Vagina (tissue), 2 donors: ENCODE results near the gene GTPBP4. TPM values are rescaled to one million over a fixed set of nuclear protein-coding genes. Genes with fewer than 3 reads are reported as not detected.
"Not testable (repeated sequence)": the region's sequence is repeated elsewhere in the genome, so short reads cannot be mapped to it uniquely, and the experiment has no call there.

Experiments
- DNase-seq, 2 donors: peaks; one replicate each; pipeline ENCODE4 v3.0.0-alpha.2; 2017; ENCODE audit errors: extremely low spot score in 2 of 2
- H3K27ac ChIP-seq: fragments of 200-600 bp; sonication (generic); one replicate; pipeline ENCODE4 v1.5.1; 2019
- H3K27me3 ChIP-seq: fragments of 200-600 bp; sonication (generic); one replicate; pipeline ENCODE4 v1.5.1; 2019
- H3K36me3 ChIP-seq, 2 donors: fragments of 200-600 bp; sonication (generic); one replicate each; pipeline ENCODE4 v1.5.1; 2017 to 2019
- H3K4me1 ChIP-seq: fragments of 200-600 bp; sonication (generic); one replicate; pipeline ENCODE4 v1.5.1; 2019
- H3K4me3 ChIP-seq, 2 donors: fragments of 200-600 bp; sonication (generic); 1 replicate in 1 of 2; 2 replicates in 1 of 2; pipeline ENCODE4 v1.5.1; 2016 to 2019
- H3K9me3 ChIP-seq: fragments of 200-600 bp; sonication (generic); one replicate; pipeline ENCODE4 v1.5.1; 2019
- CTCF ChIP-seq, 3 experiments: fragments of 450-650 bp in 2 of 3; fragments of 200-600 bp in 1 of 3; sonication (generic) in 1 of 3; IDR thresholded peaks; one replicate each; pipeline ENCODE4 v1.5.1; 2017 to 2019; ENCODE audit warnings: antibody characterized with exemption in 3 of 3, mild to moderate bottlenecking in 2 of 3, moderate library complexity in 2 of 3
- POLR2A ChIP-seq, 2 donors: fragments of 450-650 bp; IDR thresholded peaks; one replicate each; pipeline ENCODE4 v1.6.1; 2017; ENCODE audit warnings: antibody characterized with exemption in 2 of 2, mild to moderate bottlenecking in 2 of 2, moderate library complexity in 2 of 2
- POLR2AphosphoS5 ChIP-seq, 2 donors: sonication (generic); formaldehyde crosslinking; IDR thresholded peaks; one replicate each; pipeline ENCODE4 v1.9.0; 2017; ENCODE audit warnings: antibody characterized with exemption in 2 of 2, mild to moderate bottlenecking in 2 of 2, low read depth in 1 of 2; ENCODE audit not compliant: insufficient read depth in 1 of 2
- intact Hi-C: fragments of 100-400 bp; cut with DNase I; formaldehyde crosslinking; loops from one replicate; pipeline ENCODE4 v1.15.1; 2023
- total RNA-seq: library from RNA; depleted of rRNA; stranded (reverse); fragments of >200 nt; gene quantifications from one replicate; pipeline ENCODE4 v1.2.3, GENCODE V29; 2016

GTPBP4 gene
- total RNA-seq, 1 donor from 2014 or later = 24.8 TPM

GRCh38 chr10:1063232-1063865, 75.1 kb downstream of the GTPBP4 start:
- Histone ChIP-seq H3K9me3 (no peaks in the 10 kb centered on the region), H3K4me3 (no peak overlapping the region), H3K27ac (no peak overlapping the region), H3K4me1 (peaks cover 22% of the 10 kb centered on the region), H3K27me3 (no peaks in the 10 kb centered on the region), H3K36me3 (peaks cover 0 to 4% of the 10 kb centered on the region in 2 donors)
- intact Hi-C loops = no loop called here
- DNase-seq = no peak
- TF ChIP-seq CTCF (IDR thresholded peaks at IDR 0.05) = no peak
- TF ChIP-seq POLR2AphosphoS5 (IDR thresholded peaks at IDR 0.05; ENCODE audit: insufficient read depth in 1 of 2, low read depth in 1 of 2) = no peak
- TF ChIP-seq POLR2A (IDR thresholded peaks at IDR 0.05) = no peak

DNA sequence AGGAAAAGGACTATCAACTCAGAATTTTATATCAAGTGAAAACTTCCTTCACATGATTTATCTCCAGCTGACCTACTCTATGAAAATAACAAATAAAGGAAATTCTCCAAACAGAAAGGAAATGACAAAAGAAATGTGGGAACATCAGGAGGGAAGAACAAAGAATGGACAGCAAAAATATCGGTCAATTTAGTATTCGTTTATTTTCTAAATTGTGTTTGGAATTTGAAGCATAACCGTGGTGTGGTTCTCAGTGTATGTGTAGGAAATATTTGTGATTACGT, 76.7 kb downstream of the GTPBP4 start:
- peaks cover 0 to 4% of the 10 kb centered on the region in 2 donors for H3K36me3 ChIP-seq
- TF ChIP-seq POLR2AphosphoS5 (IDR thresholded peaks at IDR 0.05; ENCODE audit: insufficient read depth in 1 of 2, low read depth in 1 of 2) (no peak), CTCF (IDR thresholded peaks at IDR 0.05) (no peak)
- intact Hi-C loops = no loop called here
- no peak for DNase-seq
- H3K9me3 ChIP-seq = no peaks in the 10 kb centered on the region
- H3K27ac ChIP-seq = no peak overlapping the region
- H3K4me1 ChIP-seq = peaks cover 11% of the 10 kb centered on the region
- H3K27me3 ChIP-seq = no peaks in the 10 kb centered on the region
- H3K4me3 ChIP-seq = no peak overlapping the region

DNA sequence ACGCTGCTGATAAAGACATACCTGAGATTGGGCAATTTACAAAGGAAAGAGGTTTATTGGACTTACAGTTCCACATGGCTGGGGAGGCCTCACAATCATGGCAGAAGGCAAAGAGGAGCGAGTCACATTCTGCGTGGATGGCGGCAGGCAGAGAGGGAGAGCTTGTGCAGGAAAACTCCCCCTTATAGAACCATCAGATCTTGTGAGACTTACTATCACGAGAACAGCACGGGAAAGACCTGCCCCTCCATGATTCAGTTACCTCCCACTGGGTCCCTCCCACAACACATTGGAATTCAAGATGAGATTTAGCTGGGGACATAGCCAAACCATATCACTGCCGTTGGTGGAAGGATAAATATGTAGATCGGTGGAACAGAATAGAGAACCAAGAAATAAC, 78.5 kb downstream of the GTPBP4 start:
- H3K36me3 ChIP-seq, H3K4me1 ChIP-seq, H3K9me3 ChIP-seq, intact Hi-C loops, H3K4me3 ChIP-seq, DNase-seq, H3K27ac ChIP-seq, H3K27me3 ChIP-seq: not testable (repeated sequence)

GRCh38 chr10:1068380-1069361, 80.4 kb downstream of the GTPBP4 start:
- no peak for DNase-seq
- H3K4me1 ChIP-seq = peaks cover 6% of the 10 kb centered on the region
- no peak for TF ChIP-seq POLR2A (IDR thresholded peaks at IDR 0.05)
- no peak for TF ChIP-seq CTCF (IDR thresholded peaks at IDR 0.05)
- no peak for TF ChIP-seq POLR2AphosphoS5 (IDR thresholded peaks at IDR 0.05; ENCODE audit: insufficient read depth in 1 of 2, low read depth in 1 of 2)
- no peak overlapping the region for H3K27ac ChIP-seq
- H3K36me3 ChIP-seq = peaks cover 0 to 18% of the 10 kb centered on the region in 2 donors
- H3K9me3 ChIP-seq = no peaks in the 10 kb centered on the region
- no peaks in the 10 kb centered on the region for H3K27me3 ChIP-seq
- intact Hi-C loops = no loop called here
- H3K4me3 ChIP-seq = no peak overlapping the region

Other genes starting within 250 kb of the GTPBP4 start
- 78.3 TPM for gene LARP4B, start 56.7 kb upstream of the GTPBP4 start, total RNA-seq
- gene IDI2, start 37.4 kb downstream of the GTPBP4 start, total RNA-seq = not detected
- 50.3 TPM for gene IDI1, start 60.7 kb downstream of the GTPBP4 start, total RNA-seq
- 16.9 TPM for gene WDR37, start 68.0 kb downstream of the GTPBP4 start, total RNA-seq